Aorta (tissue), 5 donors: Measurements from ENCODE around the gene ASXL3. TPM values are rescaled to one million over a fixed set of nuclear protein-coding genes. Genes with fewer than 3 reads are reported as not detected.

Experiments used
- ATAC-seq: fragments of 200-7000 bp; cut with Tn5 transposase; one replicate; pipeline ENCODE4 v1.9.1; 2022; ENCODE audit warnings: moderate library complexity; ENCODE audit not compliant: low FRiP score
- DNase-seq, 2 donors: peaks; one replicate each; pipeline ENCODE4 v3.0.0-alpha.2; 2020
- H3K27ac ChIP-seq, 2 donors: one replicate each; pipeline ENCODE4 v1.5.1; 2013; ENCODE audit warnings: low read length in 2 of 2, mild to moderate bottlenecking in 2 of 2, moderate library complexity in 2 of 2, control low read depth in 1 of 2, inconsistent platforms in 1 of 2, low read depth in 1 of 2
- H3K27me3 ChIP-seq, 2 donors: one replicate each; pipeline ENCODE4 v1.6.1; 2013; ENCODE audit warnings: control low read depth in 1 of 2, low read length in 1 of 2, mild to moderate bottlenecking in 1 of 2, moderate library complexity in 1 of 2; ENCODE audit not compliant: insufficient read depth in 2 of 2, control insufficient read depth in 1 of 2
- H3K36me3 ChIP-seq, 2 donors: one replicate each; pipeline ENCODE4 v1.6.1; 2013; ENCODE audit warnings: control low read depth in 1 of 2, low read length in 1 of 2, mild to moderate bottlenecking in 1 of 2; ENCODE audit not compliant: insufficient read depth in 2 of 2, control insufficient read depth in 1 of 2
- H3K4me1 ChIP-seq, 2 donors: one replicate each; pipeline ENCODE4 v1.6.1; 2013; ENCODE audit warnings: low read length in 2 of 2, control low read depth in 1 of 2, mild to moderate bottlenecking in 1 of 2, moderate library complexity in 1 of 2; ENCODE audit not compliant: insufficient read depth in 2 of 2, control insufficient read depth in 1 of 2
- H3K4me3 ChIP-seq, 2 donors: one replicate each; pipeline ENCODE4 v1.5.1; 2013; ENCODE audit warnings: low read length in 2 of 2, control low read depth in 1 of 2, mild to moderate bottlenecking in 1 of 2
- H3K9me3 ChIP-seq: one replicate; pipeline ENCODE4 v1.6.1; 2013; ENCODE audit warnings: mild to moderate bottlenecking, low read length; ENCODE audit not compliant: control insufficient read depth
- WGBS, 2 donors: extraction: QIAGEN DNeasy Blood & Tissue Kit; methylation state at CpG; one replicate each; pipeline ENCODE4 v1.1.7; 2013; 5-methylcytosine and 5-hydroxymethylcytosine counted together
- intact Hi-C, 2 donors: fragments of 100-400 bp; cut with DNase I; formaldehyde crosslinking; loops; one replicate each; pipeline versions ENCODE4 v1.14.2 to v1.15.0; 2022
- polyA plus RNA-seq, 2 donors: library from polyadenylated mRNA; stranded (reverse); fragments of 200-250 nt; gene quantifications; one replicate each; pipeline ENCODE4 v1.2.3, GENCODE V29; 2013
- total RNA-seq, 2 donors: library from RNA; stranded (reverse); fragmentation: NEBNext Ultra II Directional; extraction: Animal tissue kit (Norgen Biotek cat#: 25700); gene quantifications; one replicate each; pipeline ENCODE4 v1.2.1, GENCODE V29; 2021
- donor health status: healthy with polysubstance abuse.
- donor health status: Bipolar disorder and iron deficiency.
- donor health status: DM: no; HTN: no; CAD: no.
- donor health status: DM: no; HTN: no; CAD: no.
- donor health status: DM: yes; HTN: yes; CAD: no.

The ASXL3 gene
- total and polyA plus RNA-seq, 4 donors, result 0.38 to 5.1 (median 2.6) TPM

- no peak overlapping the region for H3K4me3 ChIP-seq
- 90 to 95% methylated on average over 2 of the region's 2 CpGs for WGBS, 2 donors
- H3K27ac ChIP-seq, result no peak overlapping the region
- ATAC-seq, result no peak
- H3K27me3 ChIP-seq, result no peaks in the 10 kb centered on the region
- H3K9me3 ChIP-seq, result no peaks in the 10 kb centered on the region
- H3K36me3 ChIP-seq, result peaks cover 0 to 2% of the 10 kb centered on the region in 2 donors
- no peaks in the 10 kb centered on the region for H3K4me1 ChIP-seq
- intact Hi-C loops, result no loop called here
- no peak for DNase-seq
These were observed 99.9 kb downstream of the ASXL3 start for GRCh38 chr18:33677891-33678290.

- WGBS, 2 donors, result 95 to 97% methylated on average over 6 of the region's 6 CpGs
- no peak for ATAC-seq
- intact Hi-C loops, result no loop called here
These were observed 104.4 kb downstream of the ASXL3 start for GRCh38 chr18:33682436-33682835.

GRCh38 chr18:33694593-33694992 lies 116.6 kb downstream of the ASXL3 start:
- DNase-seq, result no peak
- H3K4me3 ChIP-seq, result no peak overlapping the region
- intact Hi-C loops, result no loop called here
- no peaks in the 10 kb centered on the region for H3K9me3 ChIP-seq
- no peak overlapping the region for H3K27ac ChIP-seq
- no peaks in the 10 kb centered on the region for H3K4me1 ChIP-seq
- ATAC-seq, result no peak
- WGBS, 2 donors, result 91 to 93% methylated on average over 2 of the region's 2 CpGs
- H3K27me3 ChIP-seq, result no peaks in the 10 kb centered on the region
- H3K36me3 ChIP-seq, result no peaks in the 10 kb centered on the region

More at GRCh38 chr18:33682436-33682835, 104.4 kb downstream of the ASXL3 start:
- Histone ChIP-seq H3K27me3 (no peaks in the 10 kb centered on the region), H3K4me1 (no peaks in the 10 kb centered on the region), H3K36me3 (peaks cover 0 to 2% of the 10 kb centered on the region in 2 donors), H3K4me3 (no peak overlapping the region), H3K27ac (no peak overlapping the region), H3K9me3 (no peaks in the 10 kb centered on the region)
- no peak for DNase-seq

GRCh38 chr18:33696332-33697162 lies 118.5 kb downstream of the ASXL3 start:
- 81 to 83% methylated on average over 3 of the region's 3 CpGs for WGBS, 2 donors
- no peaks in the 10 kb centered on the region for H3K9me3 ChIP-seq
- no peak overlapping the region for H3K4me3 ChIP-seq
- no peaks in the 10 kb centered on the region for H3K27me3 ChIP-seq
- H3K27ac ChIP-seq, result no peak overlapping the region
- H3K4me1 ChIP-seq, result no peaks in the 10 kb centered on the region
- DNase-seq (no peak), ATAC-seq (no peak)
- intact Hi-C loops, result no loop called here
- no peaks in the 10 kb centered on the region for H3K36me3 ChIP-seq

GRCh38 chr18:33697498-33697897 lies 119.5 kb downstream of the ASXL3 start:
- H3K27me3 ChIP-seq, result no peaks in the 10 kb centered on the region
- ATAC-seq (no peak), DNase-seq (no peak)
- no peaks in the 10 kb centered on the region for H3K36me3 ChIP-seq
- WGBS, 2 donors, result 47 to 50% methylated on average over 2 of the region's 2 CpGs
- no peak overlapping the region for H3K27ac ChIP-seq
- no peaks in the 10 kb centered on the region for H3K4me1 ChIP-seq
- no peak overlapping the region for H3K4me3 ChIP-seq
- intact Hi-C loops, result no loop called here
- no peaks in the 10 kb centered on the region for H3K9me3 ChIP-seq

- DNase-seq, result no peak
- WGBS, 2 donors, result 77 to 78% methylated on average over 3 of the region's 3 CpGs
- H3K4me3 ChIP-seq, result no peak overlapping the region
- no peaks in the 10 kb centered on the region for H3K36me3 ChIP-seq
- H3K27me3 ChIP-seq, result no peaks in the 10 kb centered on the region
- H3K27ac ChIP-seq, result no peak overlapping the region
- H3K4me1 ChIP-seq, result no peaks in the 10 kb centered on the region
- ATAC-seq, result no peak
- intact Hi-C loops, result no loop called here
- no peaks in the 10 kb centered on the region for H3K9me3 ChIP-seq
These were observed 121.4 kb downstream of the ASXL3 start for GRCh38 chr18:33699372-33699771.

- intact Hi-C loops, result no loop called here
- H3K4me3 ChIP-seq, result no peak overlapping the region
- no peak for DNase-seq
- no peak overlapping the region for H3K27ac ChIP-seq
- no peaks in the 10 kb centered on the region for H3K27me3 ChIP-seq
- H3K9me3 ChIP-seq, result no peaks in the 10 kb centered on the region
- 94 to 96% methylated on average over 3 of the region's 3 CpGs for WGBS, 2 donors
- H3K4me1 ChIP-seq, result no peaks in the 10 kb centered on the region
- H3K36me3 ChIP-seq, result no peaks in the 10 kb centered on the region
- no peak for ATAC-seq
These were observed 122.5 kb downstream of the ASXL3 start for GRCh38 chr18:33700513-33700976.

GRCh38 chr18:33702625-33703024 lies 124.6 kb downstream of the ASXL3 start:
- H3K27me3 ChIP-seq, result no peaks in the 10 kb centered on the region
- H3K4me1 ChIP-seq, result no peaks in the 10 kb centered on the region
- H3K4me3 ChIP-seq, result no peak overlapping the region
- 96 to 97% methylated on average over 1 of the region's 1 CpG for WGBS, 2 donors
- ATAC-seq (no peak), DNase-seq (no peak)
- no peaks in the 10 kb centered on the region for H3K9me3 ChIP-seq
- H3K27ac ChIP-seq, result no peak overlapping the region
- no peaks in the 10 kb centered on the region for H3K36me3 ChIP-seq
- intact Hi-C loops, result no loop called here

GRCh38 chr18:33706391-33706790 lies 128.4 kb downstream of the ASXL3 start:
- intact Hi-C loops, result no loop called here
- Histone ChIP-seq H3K27me3 (no peaks in the 10 kb centered on the region), H3K36me3 (no peaks in the 10 kb centered on the region), H3K4me1 (no peaks in the 10 kb centered on the region), H3K27ac (no peak overlapping the region), H3K4me3 (no peak overlapping the region), H3K9me3 (no peaks in the 10 kb centered on the region)
- DNase-seq, result no peak
- ATAC-seq, result no peak
- WGBS, 2 donors, result 34 to 36% methylated on average over 1 of the region's 1 CpG
